GM11168 (cell line): Measurements from ENCODE around the gene MRNIP.

Source experiments
- in situ Hi-C: fragments of 300-500 bp; cut with MboI; formaldehyde crosslinking; loops from one replicate; pipeline ENCODE4 v1.12.0; 2022; ENCODE audit warnings: low sequenced_read_pairs; ENCODE audit not compliant: unreplicated experiment

Gene MRNIP

DNA sequence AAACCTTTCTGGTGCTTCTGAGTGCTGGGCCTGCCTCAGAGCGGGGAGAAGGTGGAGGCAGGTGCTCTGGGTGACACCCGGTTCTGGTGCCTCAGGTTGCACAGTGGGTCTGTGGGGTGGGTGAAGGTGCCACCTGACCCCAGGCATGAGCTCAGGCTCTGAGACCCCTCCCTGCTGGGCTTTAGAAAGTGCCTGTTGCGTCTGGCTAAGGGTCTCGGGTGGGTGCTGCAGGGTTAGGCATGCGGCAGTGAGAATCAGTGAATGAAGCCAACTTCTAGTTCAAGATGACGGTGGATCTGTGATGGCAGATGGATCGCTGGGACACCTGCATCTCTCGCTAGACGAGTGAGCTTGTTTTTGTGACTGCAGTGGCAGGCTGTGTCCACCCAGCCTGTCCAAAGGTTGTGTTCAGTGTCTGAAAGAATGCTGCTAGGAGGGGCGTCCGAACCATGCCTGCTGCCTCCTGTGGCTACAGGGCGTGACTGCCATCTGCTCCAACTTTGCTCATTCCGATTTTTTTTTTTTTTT is 32.9 kb downstream of the MRNIP start:
- in situ Hi-C loops, result no loop called here

DNA sequence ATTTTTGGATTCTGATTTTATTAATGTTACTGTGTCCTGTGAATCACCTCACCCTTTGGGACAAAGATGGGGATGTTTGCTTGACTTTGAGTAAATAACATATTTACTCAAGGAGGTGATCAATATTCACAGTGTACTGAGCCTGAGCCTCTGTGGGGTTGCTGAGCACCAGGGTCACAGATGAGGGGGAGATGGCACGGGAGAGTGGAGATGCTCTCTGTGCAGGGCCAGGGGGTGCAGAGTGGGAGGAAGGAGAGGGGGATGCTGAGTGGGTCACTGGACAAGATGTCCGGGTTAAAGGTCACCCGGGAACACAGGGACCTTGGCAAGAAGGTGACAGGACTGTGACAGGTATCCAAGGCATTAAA is 33.9 kb downstream of the MRNIP start:
- in situ Hi-C loops, result no loop called here

- in situ Hi-C loops, result no loop called here
Measured at GRCh38 chr5:179823937-179824744, 34.5 kb downstream of the MRNIP start.

- in situ Hi-C loops, result no loop called here
Measured at GRCh38 chr5:179822444-179822990, 36.1 kb downstream of the MRNIP start.

GRCh38 chr5:179822059-179822432 is 36.6 kb downstream of the MRNIP start:
- in situ Hi-C loops, result no loop called here

GRCh38 chr5:179821298-179822058 is 37.1 kb downstream of the MRNIP start:
- in situ Hi-C loops, result no loop called here

DNA sequence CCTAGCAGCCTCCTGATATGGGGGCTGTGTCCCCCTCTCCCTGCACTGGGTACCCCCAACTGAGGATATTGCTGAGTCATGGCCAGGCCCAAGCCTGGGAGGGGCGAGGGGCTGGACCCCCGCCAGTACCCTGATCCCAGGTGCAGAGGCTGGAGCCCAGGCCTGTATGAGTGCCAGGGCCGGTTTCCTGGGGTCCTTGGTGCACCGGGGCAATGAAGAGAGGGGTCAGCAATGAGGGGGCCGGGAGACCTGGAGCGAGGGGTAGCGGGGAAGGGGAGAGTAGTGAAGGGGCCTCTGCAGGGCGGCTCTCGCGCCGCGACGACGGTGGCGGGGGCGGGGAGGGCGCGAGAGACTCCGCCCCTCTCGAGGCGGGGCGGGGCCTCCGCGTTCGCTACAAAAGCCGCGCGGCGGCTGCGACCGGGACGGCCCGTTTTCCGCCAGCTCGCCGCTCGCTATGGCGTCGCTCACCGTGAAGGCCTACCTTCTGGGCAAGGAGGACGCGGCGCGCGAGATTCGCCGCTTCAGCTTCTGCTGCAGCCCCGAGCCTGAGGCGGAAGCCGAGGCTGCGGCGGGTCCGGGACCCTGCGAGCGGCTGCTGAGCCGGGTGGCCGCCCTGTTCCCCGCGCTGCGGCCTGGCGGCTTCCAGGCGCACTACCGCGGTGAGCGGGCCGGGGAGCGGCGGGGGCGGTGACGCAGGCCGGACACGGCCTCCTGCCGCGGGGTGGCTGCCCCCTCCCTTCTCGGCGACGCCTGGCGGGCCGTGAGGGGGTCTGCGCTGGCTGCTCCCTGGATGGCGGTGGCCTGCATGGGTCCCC is 37.9 kb downstream of the MRNIP start, which contains the start of gene SQSTM1:
Gene SQSTM1, plus strand, starts transcription at position 423 of the 815 bp plus-strand sequence. Its CDS starts 32 bp downstream, at position 455.
- in situ Hi-C loops, result no loop called here

- in situ Hi-C loops, result no loop called here
Measured at GRCh38 chr5:179820127-179820482, 38.5 kb downstream of the MRNIP start.

DNA sequence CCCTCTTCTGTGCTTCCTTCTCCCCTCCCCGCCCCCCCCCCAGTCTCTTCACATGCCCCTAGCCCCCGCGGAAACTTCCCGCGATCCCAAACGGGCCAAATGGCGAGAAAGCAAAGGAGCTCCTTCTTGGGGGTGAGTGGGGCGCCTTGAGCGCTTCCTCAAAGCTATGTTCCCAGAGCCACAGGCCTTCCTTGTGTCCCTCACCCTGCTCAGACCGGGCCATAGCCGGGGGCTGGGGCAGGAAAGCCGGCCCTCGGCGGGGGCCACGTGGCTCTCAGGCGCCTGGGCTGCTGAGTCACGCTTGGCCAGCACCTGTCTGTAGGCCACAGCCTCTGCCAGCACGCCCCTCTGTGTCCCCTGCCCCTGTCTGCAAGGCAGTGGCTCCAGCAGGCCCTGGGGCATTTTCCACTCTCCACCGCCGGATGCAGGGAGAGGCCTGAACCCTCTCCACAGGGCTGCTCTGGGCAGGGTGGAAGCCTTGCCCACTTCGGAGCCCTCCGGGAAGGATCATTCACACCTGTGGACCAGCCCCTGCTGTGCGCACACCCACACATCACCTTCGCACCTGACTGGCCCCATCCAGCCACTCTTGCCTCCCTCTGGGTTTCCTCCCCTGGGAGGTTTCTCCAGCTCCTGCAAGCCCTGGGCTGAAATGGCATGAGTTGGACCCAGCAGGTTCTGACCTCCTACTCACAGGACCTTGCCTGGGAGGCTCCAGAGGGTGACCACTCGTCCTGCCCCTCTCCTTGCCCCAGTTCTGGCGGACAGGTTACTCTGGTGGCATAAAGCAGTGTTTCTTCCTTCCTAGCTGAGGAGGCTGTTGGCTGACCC is 39.1 kb downstream of the MRNIP start:
- in situ Hi-C loops, result no loop called here

GRCh38 chr5:179818746-179819295 is 39.8 kb downstream of the MRNIP start:
- in situ Hi-C loops, result no loop called here

DNA sequence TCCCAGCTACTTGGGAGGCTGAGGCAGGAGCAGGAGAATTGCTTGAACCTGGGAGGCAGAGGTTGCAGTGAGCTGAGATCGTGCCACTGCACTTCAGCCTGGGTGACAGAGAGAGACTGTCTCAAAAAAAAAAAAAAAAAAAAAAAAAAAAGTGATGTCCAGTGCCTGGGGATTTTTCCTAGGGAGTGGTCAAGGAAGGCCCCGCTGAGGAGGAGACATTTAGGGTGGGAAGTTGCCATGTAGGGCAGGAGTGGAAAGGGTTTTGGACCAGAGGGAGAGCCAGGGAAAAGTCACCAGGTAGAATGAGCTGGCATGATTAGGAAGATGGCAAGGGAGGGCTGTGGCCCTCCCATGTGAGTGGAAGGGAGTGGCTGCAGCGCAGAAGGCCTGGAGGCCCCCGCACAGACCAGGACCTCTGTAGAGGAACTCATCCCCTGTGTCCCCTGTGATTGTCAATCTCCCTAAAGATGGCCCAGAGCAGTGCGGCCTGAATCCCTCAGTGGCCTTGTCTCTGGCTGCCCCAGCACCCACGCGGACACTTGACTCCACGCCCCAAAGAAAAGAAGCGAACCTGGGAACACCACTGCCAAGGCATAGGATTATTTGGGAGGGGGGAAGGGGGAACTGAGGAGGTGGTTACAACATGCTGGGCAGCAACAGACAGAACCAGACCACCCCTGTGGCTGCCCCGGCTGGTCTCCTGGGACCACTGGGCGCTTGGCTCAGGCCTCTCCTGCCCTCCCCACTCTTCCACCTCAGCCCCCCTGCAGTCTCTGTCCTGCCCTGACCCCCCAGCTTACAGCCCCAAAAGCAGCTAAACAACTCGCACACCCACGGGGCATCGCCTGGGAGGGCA is 40.5 kb downstream of the MRNIP start:
- in situ Hi-C loops, result no loop called here

- in situ Hi-C loops, result no loop called here
Measured at GRCh38 chr5:179817470-179817840, 41.2 kb downstream of the MRNIP start.

DNA sequence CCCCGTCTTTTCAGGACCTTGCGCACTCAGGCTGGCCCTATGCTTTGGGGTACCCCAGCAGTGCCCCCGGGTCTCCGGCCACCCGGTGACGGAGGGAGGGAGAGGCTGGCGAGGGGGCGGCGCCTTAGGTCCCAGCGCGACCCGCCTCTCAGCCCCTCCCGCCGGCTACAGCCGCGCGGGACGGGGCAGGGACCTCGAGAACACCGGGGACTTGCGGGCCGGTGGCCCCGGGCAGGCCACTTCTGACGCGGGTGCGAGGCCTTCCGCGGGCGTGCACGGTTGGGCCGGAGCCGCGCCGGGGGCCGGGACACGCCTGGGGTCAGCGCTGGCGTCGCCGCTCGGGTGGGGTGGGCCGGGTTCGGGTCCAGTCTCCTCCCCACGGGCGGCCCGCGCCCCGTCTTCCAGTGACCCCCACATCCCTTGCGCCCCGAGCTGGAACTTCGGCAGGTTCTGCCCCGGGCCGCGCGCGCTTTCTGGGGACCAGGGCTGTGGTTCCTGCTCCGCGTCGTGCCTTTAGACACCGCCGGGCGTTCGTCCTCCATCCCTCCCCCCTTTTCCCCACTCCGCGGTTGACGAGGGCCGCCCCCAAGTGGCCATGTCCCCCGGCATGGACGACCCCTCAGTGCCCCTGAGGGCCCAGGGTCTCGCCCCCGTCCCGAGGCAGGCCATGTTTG is 41.7 kb downstream of the MRNIP start:
- in situ Hi-C loops, result no loop called here

DNA sequence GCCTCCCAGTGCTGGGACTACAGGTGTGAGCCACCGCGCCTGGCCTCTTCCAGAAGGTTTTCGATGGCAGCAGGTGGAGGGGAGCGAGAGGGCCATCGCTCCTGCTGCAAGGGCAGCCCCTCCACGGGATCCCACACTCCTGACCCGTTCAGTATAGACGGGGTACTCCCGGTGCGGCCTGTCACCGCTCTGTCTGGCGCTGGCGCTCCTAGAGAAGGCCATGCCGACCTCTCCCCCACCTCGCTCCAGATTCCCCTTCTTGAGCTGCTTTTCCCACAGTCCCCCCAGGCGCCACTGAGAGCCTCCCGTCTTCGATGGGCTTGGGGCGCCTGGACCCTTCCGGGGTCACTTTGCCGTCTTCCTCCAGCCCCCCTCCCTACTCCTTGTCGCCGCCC is 42.2 kb downstream of the MRNIP start:
- in situ Hi-C loops, result no loop called here

- in situ Hi-C loops, result no loop called here
Measured at GRCh38 chr5:179815491-179816249, 42.9 kb downstream of the MRNIP start.

DNA sequence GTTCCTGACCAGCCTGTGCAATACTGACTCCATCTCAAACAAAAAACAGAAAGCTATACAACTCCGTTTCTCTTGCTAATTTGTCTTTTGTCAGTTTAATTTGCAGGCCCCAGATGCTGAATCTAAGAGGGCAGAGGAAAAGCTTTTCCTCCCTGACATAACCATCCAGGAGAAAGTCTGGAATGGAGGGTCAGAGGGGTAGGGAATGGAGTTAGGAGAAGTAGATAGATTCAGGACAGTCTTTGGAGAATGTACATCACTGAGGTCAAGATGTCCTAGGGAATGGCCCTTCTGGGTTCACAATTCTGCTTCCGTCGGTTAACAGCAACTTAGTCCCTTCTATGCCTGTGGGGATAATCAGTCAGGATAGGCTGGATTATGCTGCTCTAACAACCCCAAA is 44.5 kb downstream of the MRNIP start:
- in situ Hi-C loops, result no loop called here

GRCh38 chr5:179812997-179813607 is 45.5 kb downstream of the MRNIP start:
- in situ Hi-C loops, result no loop called here
